Fibroblast of the aortic adventitia (primary cell): ENCODE data around the gene RIMBP2. TPM values are rescaled to one million over a fixed set of nuclear protein-coding genes. Genes with fewer than 3 reads are reported as not detected.

Experiments
- DNase-seq: peaks from one replicate; pipeline ENCODE4 v3.0.0-alpha.2; 2010; ENCODE audit warnings: low read depth
- H3K4me3 ChIP-seq: 2 replicates; pipeline ENCODE4 v1.5.1; 2011; ENCODE audit warnings: low read depth, mild to moderate bottlenecking, control low read depth, low read length, moderate library complexity
- CTCF ChIP-seq: IDR thresholded peaks from 2 replicates; pipeline ENCODE4 v1.5.1; 2011; ENCODE audit warnings: mild to moderate bottlenecking, low read length, control low read depth, inconsistent platforms; ENCODE audit not compliant: insufficient read depth
- total RNA-seq: library from RNA; depleted of rRNA; stranded (reverse); fragments of >200 nt; gene quantifications from 2 replicates; pipeline ENCODE4 v1.2.3, GENCODE V29; 2012; ENCODE audit warnings: low replicate concordance

The RIMBP2 gene
- total RNA-seq, 1 donor, result not detected

- no peak for DNase-seq
- no peak overlapping the region for H3K4me3 ChIP-seq
- TF ChIP-seq CTCF, result no peak
These were observed 263.6 kb downstream of the RIMBP2 start for GRCh38 chr12:130452546-130452945.

GRCh38 chr12:130451001-130451930, 264.8 kb downstream of the RIMBP2 start:
- no peak for TF ChIP-seq CTCF
- no peak overlapping the region for H3K4me3 ChIP-seq
- no peak for DNase-seq

- no peak for DNase-seq
- no peak for TF ChIP-seq CTCF
These were observed 266.8 kb downstream of the RIMBP2 start for GRCh38 chr12:130449291-130449690.

GRCh38 chr12:130448044-130448821, 267.9 kb downstream of the RIMBP2 start:
- no peak overlapping the region for H3K4me3 ChIP-seq
- no peak for DNase-seq
- no peak for TF ChIP-seq CTCF

More at GRCh38 chr12:130449291-130449690, 266.8 kb downstream of the RIMBP2 start:
- H3K4me3 ChIP-seq, result no peak overlapping the region

- no peak for TF ChIP-seq CTCF
- no peak for DNase-seq
- no peak overlapping the region for H3K4me3 ChIP-seq
These were observed 268.5 kb downstream of the RIMBP2 start for GRCh38 chr12:130447655-130447965.

GRCh38 chr12:130446846-130447654, 269.0 kb downstream of the RIMBP2 start:
- no peak for TF ChIP-seq CTCF
- no peak for DNase-seq
- H3K4me3 ChIP-seq, result no peak overlapping the region
